GM21515 (cell line): Measurements from ENCODE around the gene SCN7A.
"Not testable (repeated sequence)": the region's sequence is repeated elsewhere in the genome, so short reads cannot be mapped to it uniquely, and the experiment has no call there.

ENCODE experiments used
- ATAC-seq: cut with Tn5 transposase; IDR thresholded peaks from one replicate; pipeline ENCODE4 v1.9.1; 2021; ENCODE audit not compliant: unreplicated experiment

Gene SCN7A

DNA sequence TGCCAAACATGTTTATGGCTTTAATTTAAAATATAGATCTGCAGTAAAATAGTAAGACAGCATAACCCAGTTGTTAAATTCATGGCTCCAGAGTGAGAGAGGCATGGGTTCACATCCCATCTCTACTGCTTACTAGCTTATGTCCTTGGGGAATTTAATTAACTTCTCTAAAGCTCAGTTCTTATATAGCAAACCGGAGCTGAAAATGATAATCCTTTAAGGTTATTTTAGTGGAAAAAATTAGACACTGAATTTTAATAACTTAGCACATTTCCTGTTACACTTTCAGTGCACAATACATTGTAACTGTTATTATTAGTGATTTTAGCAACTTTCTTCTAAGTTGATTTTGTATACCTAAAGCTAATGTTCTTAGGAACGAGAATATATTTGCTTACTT lies 133.1 kb downstream of the SCN7A start:
- no peak for ATAC-seq

DNA sequence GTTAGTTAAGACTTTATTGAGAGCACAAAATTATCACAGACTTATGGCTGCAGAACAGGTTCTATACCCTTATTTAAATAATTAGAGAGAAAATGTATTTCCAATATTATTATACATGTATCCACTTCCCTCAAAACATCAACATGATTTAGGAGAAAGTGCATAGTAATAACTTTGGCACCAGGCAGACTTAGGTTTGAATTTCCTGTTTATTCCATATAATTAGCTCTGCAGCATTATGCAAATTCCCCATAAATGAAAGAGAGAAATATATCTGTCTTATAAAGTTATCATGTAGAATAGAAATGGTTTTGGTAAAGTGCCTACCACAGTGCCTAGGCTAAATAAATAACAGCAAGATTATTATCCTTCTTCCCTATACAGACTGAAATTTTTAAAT lies 133.6 kb downstream of the SCN7A start:
- no peak for ATAC-seq

DNA sequence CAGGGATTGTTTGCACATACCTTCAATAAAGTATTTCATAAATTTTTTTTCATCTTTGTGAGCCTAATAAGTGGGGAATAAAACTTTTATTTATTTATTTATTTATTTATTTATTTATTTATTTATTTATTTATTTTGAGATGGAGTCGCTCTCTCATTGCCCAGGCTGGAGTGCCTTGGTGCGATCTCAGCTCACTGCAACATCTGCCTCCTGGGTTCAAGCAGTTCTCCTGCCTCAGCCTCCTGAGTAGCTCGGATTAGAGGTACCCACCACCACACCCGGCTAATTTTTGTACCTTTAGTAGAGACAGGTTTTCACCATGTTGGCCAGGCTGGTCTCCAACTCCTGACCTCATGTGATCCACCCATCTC lies 136.1 kb downstream of the SCN7A start:
- not testable (repeated sequence) for ATAC-seq

DNA sequence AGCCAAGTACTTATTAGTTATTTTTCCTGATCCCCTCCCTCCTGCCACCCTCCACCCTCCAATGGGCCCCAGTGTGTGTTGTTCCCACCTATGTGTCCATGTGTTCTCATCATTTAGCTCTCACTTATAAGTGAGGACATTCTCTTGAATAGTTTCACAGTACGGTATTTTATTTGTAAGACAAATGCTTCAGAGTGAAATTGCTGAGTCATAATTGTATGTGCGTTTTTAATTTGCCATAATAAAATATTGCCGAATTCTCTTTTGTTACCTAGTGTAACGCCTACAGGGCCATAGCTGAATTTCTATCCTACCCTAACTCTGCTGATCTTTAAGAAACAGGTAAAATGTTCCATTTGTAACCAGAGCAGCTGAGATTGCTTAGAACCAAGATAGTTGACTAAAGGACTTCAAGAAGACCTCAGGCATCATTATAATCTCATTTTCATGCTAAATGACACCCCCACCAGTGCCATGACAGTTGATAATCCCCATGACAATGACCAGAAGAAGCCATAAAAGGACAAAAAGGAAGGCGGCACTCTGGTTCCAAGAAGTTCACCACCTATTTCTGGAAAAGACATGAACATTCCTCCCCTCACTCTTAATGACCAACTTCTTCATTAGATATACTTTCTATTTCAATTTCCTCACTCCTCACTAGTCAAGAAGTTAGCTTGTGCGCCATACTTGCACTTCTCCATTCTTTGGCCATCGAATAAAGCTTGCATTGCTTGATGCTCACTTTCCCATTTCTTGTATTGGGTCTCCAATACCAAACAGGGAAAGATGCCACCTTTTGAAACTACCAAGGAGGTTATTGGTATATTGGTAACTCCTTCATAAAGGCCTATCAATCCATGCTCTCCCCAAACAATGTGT lies 136.7 kb downstream of the SCN7A start:
- no peak for ATAC-seq
